GM19438 (cell line): ENCODE results near the gene OLFML2A.
"Not testable (repeated sequence)": the region's sequence is repeated elsewhere in the genome, so short reads cannot be mapped to it uniquely, and the experiment has no call there.

ENCODE experiments used
- ATAC-seq: cut with Tn5 transposase; IDR thresholded peaks from one replicate; pipeline ENCODE4 v1.9.1; 2021; ENCODE audit warnings: low read depth; ENCODE audit not compliant: unreplicated experiment

Gene OLFML2A

GRCh38 chr9:124815601-124816000 lies 38.7 kb downstream of the OLFML2A start:
- no peak for ATAC-seq

DNA sequence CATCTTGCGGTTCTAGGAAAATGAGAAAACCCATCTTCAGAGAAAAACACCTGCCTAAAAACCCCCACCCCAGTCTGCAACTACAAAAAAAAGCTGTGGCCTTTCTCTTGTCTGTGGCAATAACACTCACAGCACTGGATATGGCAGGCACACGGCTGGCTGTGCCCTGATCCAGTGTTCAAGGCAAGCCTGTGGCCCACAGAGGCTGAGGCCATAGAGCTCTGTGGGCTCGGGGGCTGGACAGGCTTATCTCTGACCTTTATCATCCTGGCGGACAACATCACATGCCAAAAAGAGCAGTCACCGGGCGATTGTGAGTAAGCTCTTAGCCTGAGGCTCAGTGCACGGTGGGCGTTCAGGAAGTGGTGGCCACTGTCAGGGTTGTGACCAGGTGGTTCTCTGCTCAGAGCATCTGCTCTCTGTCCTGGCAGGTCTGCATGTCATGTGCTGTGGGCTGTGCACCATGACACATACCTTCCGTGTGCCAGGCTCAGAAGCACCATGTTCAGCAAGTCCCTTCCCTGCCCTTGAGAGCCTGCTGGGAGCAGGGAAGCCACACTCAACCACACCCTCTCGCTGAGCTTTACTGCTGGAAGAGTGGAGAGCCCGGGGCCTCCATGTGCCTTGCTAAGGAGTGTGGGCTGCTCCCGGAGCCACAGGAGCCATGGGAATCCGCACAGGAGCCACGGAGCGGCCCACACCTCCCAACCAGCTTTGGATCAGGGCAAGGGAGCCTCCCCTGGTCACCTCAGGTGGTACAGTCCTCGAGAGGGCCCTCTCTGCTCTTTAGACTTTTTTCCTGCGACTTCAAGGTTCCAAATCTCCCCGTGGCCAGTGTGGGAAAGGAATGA lies 41.7 kb downstream of the OLFML2A start:
- ATAC-seq = no peak

DNA sequence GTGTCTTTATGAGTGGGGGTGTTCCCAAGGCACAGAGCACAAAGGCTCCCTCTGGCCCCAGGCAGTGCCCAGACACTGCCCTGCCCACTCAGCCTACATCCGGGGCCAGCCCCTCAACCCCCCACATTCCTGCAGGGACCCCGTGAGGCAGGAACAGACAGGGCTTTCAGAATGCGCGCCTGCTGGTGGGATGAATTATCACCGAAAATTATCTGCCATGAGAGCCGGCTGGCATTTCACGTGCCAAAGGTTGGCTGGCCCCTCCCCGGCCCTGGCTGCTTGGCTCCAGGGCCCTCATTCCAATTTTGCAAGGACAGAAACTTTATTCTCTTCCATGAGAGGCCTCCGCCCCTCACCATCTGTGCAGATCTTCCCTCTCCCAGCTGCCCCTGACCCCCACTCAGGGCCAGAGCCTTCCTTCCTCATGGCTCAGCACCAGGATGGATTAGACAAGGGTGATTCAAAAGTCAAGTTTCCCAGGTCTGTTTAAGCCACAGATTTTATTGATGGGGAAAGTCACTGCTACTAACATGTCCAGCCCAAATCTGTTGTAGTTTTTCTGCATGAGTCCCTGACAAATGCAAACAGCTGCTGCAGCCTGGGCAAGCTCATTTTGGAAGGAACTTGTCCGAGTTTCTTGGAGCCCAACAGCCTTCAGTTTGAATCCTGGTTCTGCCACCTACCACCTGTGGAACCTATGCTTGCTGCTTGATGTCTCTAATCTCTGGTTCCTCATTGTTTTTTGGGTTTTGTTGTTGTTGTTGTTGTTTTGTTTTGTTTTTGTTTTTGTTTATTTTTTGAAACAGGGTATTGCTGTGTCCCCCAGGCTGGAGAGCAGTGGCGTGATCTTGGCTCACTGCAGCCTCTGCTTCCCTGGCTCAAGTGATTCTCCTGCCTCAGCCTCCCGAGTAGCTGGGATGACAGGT lies 44.0 kb downstream of the OLFML2A start:
- ATAC-seq = no peak

DNA sequence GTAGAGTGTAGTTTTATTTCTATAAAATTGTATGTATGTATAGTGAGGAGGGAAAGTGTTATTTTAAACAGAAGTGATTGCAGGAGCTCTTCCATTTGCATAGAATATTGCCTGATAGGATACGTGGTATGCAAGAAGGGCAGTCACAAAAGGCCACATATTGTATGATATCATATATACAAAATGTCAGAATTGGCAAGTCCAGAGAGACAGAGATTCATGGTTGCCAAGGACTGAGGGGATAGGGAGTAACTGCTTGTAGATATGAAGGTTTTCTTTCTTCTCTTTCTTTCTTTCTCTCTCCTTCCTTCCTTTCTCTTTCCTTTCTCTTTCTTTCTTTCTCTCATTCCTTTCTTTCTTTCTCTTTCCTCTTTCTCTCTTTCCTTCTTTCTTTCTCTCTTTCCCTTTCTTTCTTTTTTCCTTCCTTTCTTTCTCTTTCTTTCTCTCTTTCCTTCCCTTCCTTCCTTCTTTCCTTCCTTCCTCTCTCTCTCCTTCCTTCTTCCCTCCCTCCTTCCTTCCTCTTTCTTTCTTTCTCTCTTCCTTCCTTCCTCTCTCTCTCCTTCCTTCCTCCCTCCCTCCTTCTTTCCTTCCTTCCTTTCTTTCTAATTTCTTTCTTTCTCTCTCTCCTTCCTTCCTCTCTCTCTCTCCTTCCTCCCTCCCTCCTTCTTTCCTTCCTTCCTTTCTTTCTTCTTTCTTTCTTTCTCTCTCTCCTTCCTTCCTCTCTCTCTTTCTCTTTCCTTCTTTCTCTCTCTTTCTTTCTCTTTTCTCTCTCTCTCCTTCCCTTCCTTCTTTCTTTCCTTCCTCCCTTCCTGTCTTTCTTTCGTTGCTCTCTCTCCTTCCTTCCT lies 51.8 kb downstream of the OLFML2A start:
- no peak for ATAC-seq

DNA sequence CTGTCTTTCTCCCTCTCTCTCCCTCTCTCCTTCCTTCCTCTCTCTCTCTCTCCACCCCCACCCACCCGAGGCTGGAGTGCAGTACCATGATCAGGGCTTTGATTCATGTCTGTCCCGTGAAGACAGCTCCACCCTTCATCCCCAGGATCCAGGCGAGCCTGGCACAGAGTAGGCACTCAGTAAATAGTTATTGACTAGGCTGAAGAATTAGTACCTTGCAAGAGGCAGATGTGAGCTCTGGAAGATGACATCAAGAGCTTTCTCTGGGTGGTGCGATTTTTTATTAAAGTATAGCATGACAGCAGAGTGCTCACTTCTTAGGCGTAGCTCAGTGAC lies 52.4 kb downstream of the OLFML2A start:
- no peak for ATAC-seq

DNA sequence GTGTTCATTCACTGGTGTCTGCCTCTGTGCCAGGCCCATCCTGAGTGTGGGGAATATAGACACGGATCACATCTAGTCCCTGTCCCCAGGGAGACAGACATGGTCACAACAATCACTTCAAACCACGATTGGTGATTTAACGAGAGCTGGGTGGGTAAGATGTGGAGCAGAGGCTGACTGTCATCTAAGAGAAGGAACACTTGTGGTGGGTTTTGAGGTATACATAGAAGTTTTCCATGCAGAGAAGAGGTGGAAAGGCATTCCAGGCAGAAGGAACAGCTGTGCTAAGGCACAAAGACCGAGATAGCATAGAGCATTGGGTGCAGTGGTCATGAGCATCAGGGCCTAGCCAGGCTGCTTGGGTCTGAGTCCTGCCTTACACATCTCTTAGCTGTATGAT lies 53.7 kb downstream of the OLFML2A start:
- ATAC-seq = no peak

GRCh38 chr9:124831642-124832364 lies 54.9 kb downstream of the OLFML2A start:
- ATAC-seq = no peak

- no peak for ATAC-seq
Observed at GRCh38 chr9:124834591-124834990, 57.7 kb downstream of the OLFML2A start.

GRCh38 chr9:124835026-124835557 lies 58.2 kb downstream of the OLFML2A start:
- ATAC-seq = no peak

DNA sequence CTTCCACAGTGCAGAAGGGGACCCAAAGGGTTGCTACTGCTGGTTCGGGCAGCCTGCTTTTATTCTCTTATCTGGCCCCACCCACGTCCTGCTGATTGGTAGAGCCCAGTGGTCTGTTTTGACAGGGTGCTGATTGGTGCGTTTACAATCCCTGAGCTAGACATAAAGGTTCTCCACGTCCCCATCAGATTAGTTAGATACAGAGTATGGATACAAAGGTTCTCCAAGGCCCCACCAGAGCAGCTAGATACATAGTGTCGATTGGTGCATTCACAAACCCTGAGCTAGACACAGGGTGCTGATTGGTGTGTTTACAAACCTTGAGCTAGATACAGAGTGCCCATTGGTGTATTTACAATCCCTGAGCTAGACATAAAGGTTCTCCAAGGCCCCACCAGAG lies 61.2 kb downstream of the OLFML2A start:
- not testable (repeated sequence) for ATAC-seq

- not testable (repeated sequence) for ATAC-seq
Observed at GRCh38 chr9:124838567-124839275, 61.8 kb downstream of the OLFML2A start.

DNA sequence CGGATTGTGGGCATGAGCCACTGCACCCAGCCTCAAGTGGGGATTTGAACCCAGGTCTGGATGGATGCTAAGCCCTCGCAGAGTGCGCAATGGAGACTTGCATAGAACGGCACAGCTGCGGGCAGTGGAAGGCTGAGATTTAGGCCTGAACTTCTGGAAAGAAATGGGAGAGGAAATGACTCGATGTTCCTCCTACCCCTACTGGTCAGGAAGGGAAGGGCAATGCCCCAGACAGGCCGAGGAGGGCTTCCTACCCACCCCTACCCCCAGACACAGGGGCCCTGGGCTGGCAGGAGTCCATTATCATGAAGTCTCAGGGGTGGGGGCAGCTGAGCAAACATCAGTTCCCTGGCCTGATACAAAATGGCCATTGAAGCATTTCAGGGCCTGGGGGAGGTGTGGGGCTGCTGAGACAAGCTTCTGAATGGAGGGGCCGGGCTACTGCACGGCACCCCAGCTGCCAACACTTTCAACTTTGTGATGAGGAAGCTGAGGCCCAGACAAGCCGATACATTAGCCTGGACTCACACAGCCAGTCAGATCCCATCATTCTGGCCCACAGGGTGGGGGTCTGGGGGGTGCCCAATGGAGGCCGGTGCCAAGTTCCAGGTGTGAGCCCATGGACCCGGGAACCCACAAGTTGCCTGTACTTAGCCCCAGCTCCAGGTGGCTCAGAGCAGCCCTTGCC lies 62.8 kb downstream of the OLFML2A start:
- ATAC-seq = no peak

- ATAC-seq = no peak
Observed at GRCh38 chr9:124840300-124840833, 63.4 kb downstream of the OLFML2A start.

DNA sequence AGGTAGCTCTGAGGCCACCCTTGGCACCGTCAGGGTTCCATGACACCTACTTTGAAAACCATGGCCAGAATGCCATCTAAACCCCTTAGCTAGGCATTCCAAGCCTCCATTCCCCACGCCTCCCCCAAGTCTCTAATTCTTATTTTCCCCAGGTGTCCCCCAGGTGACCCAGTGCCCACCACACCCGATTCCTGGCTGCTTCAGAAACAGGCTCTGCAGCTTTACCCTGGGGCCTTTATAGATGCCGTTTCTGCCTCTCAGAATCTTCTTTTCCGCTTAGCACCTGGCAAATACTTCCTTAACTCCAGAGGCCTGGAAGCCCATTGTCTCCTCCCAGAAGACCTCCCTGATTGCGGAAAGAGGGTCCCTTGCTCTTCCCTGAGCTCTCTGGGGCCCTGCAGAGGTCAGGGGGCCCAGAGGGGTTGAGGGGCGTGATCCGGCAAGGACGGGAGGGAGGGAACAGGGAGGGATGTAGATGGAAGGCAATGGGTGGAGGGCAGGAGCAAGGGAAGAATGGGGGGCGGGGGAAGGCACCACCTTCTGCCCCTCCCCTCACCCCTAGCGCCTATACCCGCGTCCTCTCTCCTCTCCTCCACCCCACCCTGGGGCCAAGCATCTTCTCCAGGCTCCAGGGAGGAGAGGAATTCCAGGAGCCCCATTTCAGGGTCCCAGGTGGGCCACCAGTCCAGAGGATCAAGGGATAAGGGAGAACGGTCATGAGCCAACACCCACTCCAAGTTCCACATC lies 64.3 kb downstream of the OLFML2A start:
- no peak for ATAC-seq

- ATAC-seq = no peak
Observed at GRCh38 chr9:124843456-124844034, 66.6 kb downstream of the OLFML2A start.

DNA sequence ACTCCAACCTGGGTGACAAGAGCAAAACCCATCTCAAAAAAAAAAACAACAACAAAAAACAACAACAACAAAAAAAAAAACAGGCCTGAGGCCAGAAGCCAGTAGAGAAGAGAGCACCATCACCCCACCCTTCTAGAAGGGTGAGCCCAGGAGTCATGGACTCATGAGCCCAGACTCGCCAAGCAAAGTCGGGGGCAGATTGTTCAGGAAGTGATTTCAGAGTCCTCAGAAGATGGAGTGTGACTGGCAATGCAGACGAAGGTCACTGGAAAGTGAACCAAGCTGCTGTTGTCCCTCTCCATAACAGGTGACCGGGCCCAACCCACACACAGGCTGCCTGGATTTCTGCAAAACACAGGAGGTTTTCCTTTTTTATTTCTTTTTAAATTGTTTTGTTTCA lies 67.4 kb downstream of the OLFML2A start:
- no peak for ATAC-seq

DNA sequence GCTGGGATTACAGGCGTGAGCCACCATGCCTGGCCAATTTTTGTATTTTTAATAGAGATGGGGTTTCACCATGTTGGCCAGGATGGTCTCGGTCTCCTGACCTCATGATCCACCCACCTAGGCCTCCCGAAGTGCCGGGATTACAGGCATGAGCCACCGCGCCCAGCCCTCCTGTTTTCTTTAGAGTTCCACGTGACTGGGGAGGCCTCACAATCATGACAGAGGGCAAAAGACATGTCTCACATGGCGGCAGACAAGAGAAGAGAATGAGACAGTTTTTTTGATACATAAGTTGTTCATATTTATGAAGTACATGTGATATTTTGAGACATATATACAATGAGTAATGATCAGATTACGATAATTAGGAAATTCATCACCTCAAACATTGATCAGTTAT lies 69.5 kb downstream of the OLFML2A start:
- not testable (repeated sequence) for ATAC-seq
